ENCODE measurements around the gene CMC1. TPM values are rescaled to one million over a fixed set of nuclear protein-coding genes. Genes with fewer than 3 reads are reported as not detected.

The CMC1 gene
- polyA plus RNA-seq, 2 of the 4 experiments (the other 2 are of a cell fraction) = 56.9 to 76.7 TPM

GRCh38 chr3:28320981-28321380 is 79.6 kb downstream of the CMC1 start:
- no peaks in the 10 kb centered on the region for H3K9me3 ChIP-seq
- CTCF ChIA-PET = interaction anchor here (0.5 to 4.5 kb wide), 4 partner anchors 28 to 765 kb away, joined by 3 to 25 read pairs (median 13); partner anchors contain the start of gene EOMES
- POLR2A ChIA-PET = no interaction called here
- DNase-seq (ENCODE audit: low read depth in 1 of 2, low spot score in 1 of 2) (no peak), FAIRE-seq (no peak), ATAC-seq (no peak)
- TF ChIP-seq JUN (IDR thresholded peaks at IDR 0.05) (no peak), RNF2 (IDR thresholded peaks at IDR 0.05; ENCODE audit: borderline replicate concordance, low read depth) (no peak), PBX3 (IDR thresholded peaks at IDR 0.05) (no peak), HOXA7 (CRISPR knock-in tag; IDR thresholded peaks at IDR 0.05) (no peak), ZNF302 (CRISPR knock-in tag; IDR thresholded peaks at IDR 0.05) (no peak), FOSL2 (IDR thresholded peaks at IDR 0.05) (no peak), FOSL2 (CRISPR knock-in tag; IDR thresholded peaks at IDR 0.05) (no peak), HDAC2 (IDR thresholded peaks at IDR 0.05) (no peak), TP53 (CRISPR knock-in tag; IDR thresholded peaks at IDR 0.05) (no peak), EHF (CRISPR knock-in tag; IDR thresholded peaks at IDR 0.05) (no peak), EP300 (IDR thresholded peaks at IDR 0.05) (no peak), PHF8 (IDR thresholded peaks at IDR 0.05; ENCODE audit: borderline replicate concordance, low read depth) (no peak), CBX2 (IDR thresholded peaks at IDR 0.05; ENCODE audit: borderline replicate concordance, low read depth) (no peak), KDM5A (IDR thresholded peaks at IDR 0.05) (no peak), HEYL (CRISPR knock-in tag; IDR thresholded peaks at IDR 0.05) (no peak), RFX5 (IDR thresholded peaks at IDR 0.05) (no peak), EHMT2 (IDR thresholded peaks at IDR 0.05; ENCODE audit: low read depth) (no peak), ZSCAN20 (CRISPR knock-in tag; IDR thresholded peaks at IDR 0.05) (no peak), ZFP36 (IDR thresholded peaks at IDR 0.05; ENCODE audit: borderline replicate concordance, partially characterized antibody) (no peak)
- TF ChIP-seq, protein P1, sequence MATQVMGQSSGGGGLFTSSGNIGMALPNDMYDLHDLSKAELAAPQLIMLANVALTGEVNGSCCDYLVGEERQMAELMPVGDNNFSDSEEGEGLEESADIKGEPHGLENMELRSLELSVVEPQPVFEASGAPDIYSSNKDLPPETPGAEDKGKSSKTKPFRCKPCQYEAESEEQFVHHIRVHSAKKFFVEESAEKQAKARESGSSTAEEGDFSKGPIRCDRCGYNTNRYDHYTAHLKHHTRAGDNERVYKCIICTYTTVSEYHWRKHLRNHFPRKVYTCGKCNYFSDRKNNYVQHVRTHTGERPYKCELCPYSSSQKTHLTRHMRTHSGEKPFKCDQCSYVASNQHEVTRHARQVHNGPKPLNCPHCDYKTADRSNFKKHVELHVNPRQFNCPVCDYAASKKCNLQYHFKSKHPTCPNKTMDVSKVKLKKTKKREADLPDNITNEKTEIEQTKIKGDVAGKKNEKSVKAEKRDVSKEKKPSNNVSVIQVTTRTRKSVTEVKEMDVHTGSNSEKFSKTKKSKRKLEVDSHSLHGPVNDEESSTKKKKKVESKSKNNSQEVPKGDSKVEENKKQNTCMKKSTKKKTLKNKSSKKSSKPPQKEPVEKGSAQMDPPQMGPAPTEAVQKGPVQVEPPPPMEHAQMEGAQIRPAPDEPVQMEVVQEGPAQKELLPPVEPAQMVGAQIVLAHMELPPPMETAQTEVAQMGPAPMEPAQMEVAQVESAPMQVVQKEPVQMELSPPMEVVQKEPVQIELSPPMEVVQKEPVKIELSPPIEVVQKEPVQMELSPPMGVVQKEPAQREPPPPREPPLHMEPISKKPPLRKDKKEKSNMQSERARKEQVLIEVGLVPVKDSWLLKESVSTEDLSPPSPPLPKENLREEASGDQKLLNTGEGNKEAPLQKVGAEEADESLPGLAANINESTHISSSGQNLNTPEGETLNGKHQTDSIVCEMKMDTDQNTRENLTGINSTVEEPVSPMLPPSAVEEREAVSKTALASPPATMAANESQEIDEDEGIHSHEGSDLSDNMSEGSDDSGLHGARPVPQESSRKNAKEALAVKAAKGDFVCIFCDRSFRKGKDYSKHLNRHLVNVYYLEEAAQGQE (IDR thresholded peaks at IDR 0.05) = no peak
- TF ChIP-seq, protein P2, sequence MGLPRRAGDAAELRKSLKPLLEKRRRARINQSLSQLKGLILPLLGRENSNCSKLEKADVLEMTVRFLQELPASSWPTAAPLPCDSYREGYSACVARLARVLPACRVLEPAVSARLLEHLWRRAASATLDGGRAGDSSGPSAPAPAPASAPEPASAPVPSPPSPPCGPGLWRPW (IDR thresholded peaks at IDR 0.05) = no peak
- H3K4me2 ChIP-seq = no peak overlapping the region
- H3K27ac ChIP-seq = no peak overlapping the region
- no peaks in the 10 kb centered on the region for H3K4me1 ChIP-seq
- H3K4me3 ChIP-seq = no peak overlapping the region

DNA sequence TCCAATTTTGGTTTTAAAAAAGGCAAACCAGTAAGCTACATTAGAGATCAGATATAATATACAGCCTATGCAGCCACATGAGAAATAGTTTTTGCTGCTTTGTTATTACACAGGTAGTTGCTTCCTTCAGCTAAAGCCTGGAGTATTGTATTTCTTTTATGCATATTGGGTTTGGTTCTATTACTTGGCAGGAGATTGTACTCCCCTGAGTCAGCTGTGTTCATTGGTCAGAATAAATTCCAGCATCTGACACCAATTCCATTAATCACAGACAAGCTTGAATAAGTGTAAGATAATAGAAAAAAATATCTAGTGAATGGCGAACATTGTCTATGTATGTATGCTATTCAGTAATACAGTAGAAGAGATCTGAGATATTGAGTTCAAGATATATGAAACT is 81.0 kb downstream of the CMC1 start:
- no peaks in the 10 kb centered on the region for H3K9me3 ChIP-seq
- H3K27ac ChIP-seq = no peak overlapping the region
- ATAC-seq = no peak
- FAIRE-seq = no peak
- 100% methylated on average over 1 of the region's 1 CpG for WGBS (ENCODE audit: missing lambda C conversion rate)
- no peak for TF ChIP-seq EHF (CRISPR knock-in tag; IDR thresholded peaks at IDR 0.05)
- H3K4me1 ChIP-seq = no peaks in the 10 kb centered on the region
- no peak overlapping the region for H3K4me2 ChIP-seq
- ChIA-PET CTCF (interaction anchor here (1.1 to 4.5 kb wide), 4 partner anchors 9 to 1011 kb away, joined by 3 to 25 read pairs (median 13); partner anchors contain the start of gene EOMES), POLR2A (no interaction called here)
- no peak for DNase-seq (ENCODE audit: low read depth in 1 of 2, low spot score in 1 of 2)
- H3K4me3 ChIP-seq = no peak overlapping the region

Data from A549 (cell line).